Sciatic nerve (tissue), 2 donors: Measurements from ENCODE around the gene SBSN. TPM values are rescaled to one million over a fixed set of nuclear protein-coding genes. Genes with fewer than 3 reads are reported as not detected.

Source experiments
- ATAC-seq: fragments of 200-7000 bp; cut with Tn5 transposase; one replicate; pipeline ENCODE4 v1.9.1; 2020; ENCODE audit warnings: mild to moderate bottlenecking, moderate library complexity
- DNase-seq: peaks from one replicate; pipeline ENCODE4 v3.0.0-alpha.2; 2020; ENCODE audit warnings: low spot score
- intact Hi-C: fragments of 100-400 bp; cut with DNase I; formaldehyde crosslinking; loops from one replicate; pipeline ENCODE4 v1.14.2; 2022
- total RNA-seq: library from RNA; stranded (reverse); fragmentation: NEBNext Ultra II Directional; extraction: Animal tissue kit (Norgen Biotek cat#: 25700); gene quantifications from one replicate; pipeline ENCODE4 v1.2.1, GENCODE V29; 2021
- donor health status: DM: no; HTN: no; CAD: no.
- donor health status: DM: no; HTN: no; CAD: no.

The SBSN gene
- total RNA-seq, 1 donor from 2014 or later: not detected

GRCh38 chr19:35556846-35557538 lies 28.9 kb upstream of the SBSN start:
- no peak for ATAC-seq
- no peak for DNase-seq
- intact Hi-C loops: loop anchor here (10.0 kb wide), 1 partner anchor 1188 kb away; no protein-coding TSS in a partner anchor

- intact Hi-C loops: loop anchor here (10.0 kb wide), 1 partner anchor 1189 kb away; no protein-coding TSS in a partner anchor
- DNase-seq (no peak), ATAC-seq (no peak)
These were observed 28.0 kb upstream of the SBSN start for GRCh38 chr19:35556025-35556590.

GRCh38 chr19:35555301-35556005 lies 27.3 kb upstream of the SBSN start:
- ATAC-seq: no peak
- DNase-seq: no peak
- intact Hi-C loops: loop anchor here (10.0 kb wide), 1 partner anchor 1189 kb away; no protein-coding TSS in a partner anchor

DNA sequence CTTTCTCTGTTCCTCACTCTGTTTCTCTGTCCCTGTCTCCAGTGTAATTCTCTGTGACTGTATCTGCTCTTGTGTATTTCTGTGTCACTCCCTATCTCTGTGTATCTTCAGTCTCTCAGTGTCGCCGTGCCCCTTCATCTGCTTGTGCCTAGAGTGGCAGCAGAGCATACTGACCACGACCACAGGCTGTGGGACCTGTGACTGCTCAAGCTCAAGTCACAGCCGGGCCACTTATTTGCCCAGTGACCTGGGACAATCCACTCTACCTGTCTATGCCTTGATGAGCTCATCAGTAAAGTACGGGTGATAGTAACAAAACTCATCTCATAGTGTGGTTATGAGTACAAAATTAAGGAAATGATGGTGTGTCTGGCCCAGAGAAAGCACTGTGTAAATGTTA lies 26.0 kb upstream of the SBSN start:
- no peak for ATAC-seq
- intact Hi-C loops: loop anchor here (10.0 kb wide), 1 partner anchor 1191 kb away; no protein-coding TSS in a partner anchor
- DNase-seq: no peak

- DNase-seq (no peak), ATAC-seq (no peak)
- intact Hi-C loops: loop anchor here (10.0 kb wide), 1 partner anchor 1191 kb away; no protein-coding TSS in a partner anchor
These were observed 25.4 kb upstream of the SBSN start for GRCh38 chr19:35553385-35554000.

DNA sequence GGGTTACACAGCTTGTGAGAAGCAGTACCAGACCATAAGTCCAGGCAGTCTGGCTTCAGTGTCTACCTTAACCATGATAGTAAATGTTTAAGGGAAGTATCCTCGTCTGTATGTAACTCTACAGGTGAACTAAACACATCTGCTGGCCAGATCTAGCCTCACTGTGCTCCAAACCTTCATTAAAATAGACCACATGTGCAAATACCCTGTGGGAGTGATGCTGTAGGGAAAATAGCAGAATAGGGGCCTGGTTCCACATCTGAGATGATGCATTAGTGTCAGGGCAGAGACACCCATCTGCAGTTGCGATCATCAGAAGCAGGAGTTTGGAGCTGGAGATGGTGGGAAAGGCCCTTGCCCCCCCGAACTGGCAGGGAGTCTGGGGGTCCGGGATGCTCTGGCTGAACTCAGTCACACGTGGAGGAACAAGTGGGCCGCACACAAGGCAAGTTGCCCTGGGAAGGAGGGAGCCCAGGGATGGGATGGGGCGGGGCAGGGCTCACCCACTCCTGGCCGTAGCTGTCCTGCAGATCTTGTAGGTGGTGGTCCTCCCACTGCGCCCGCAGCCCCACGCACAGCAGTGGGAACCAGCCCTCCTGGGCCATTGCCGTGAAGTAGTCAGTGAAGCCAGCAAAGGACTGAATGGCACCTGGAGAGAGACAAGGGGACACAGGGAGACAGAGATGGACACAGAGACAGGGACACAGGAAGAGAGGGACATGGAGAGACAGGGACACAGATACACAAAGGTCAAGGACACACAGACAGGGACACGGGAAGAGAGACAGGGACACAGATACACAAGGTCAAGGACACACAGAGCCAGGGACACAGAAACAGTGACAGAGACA lies 24.6 kb upstream of the SBSN start:
- intact Hi-C loops: loop anchor here (10.0 kb wide), 1 partner anchor 1192 kb away; no protein-coding TSS in a partner anchor
- no peak for DNase-seq
- no peak for ATAC-seq

DNA sequence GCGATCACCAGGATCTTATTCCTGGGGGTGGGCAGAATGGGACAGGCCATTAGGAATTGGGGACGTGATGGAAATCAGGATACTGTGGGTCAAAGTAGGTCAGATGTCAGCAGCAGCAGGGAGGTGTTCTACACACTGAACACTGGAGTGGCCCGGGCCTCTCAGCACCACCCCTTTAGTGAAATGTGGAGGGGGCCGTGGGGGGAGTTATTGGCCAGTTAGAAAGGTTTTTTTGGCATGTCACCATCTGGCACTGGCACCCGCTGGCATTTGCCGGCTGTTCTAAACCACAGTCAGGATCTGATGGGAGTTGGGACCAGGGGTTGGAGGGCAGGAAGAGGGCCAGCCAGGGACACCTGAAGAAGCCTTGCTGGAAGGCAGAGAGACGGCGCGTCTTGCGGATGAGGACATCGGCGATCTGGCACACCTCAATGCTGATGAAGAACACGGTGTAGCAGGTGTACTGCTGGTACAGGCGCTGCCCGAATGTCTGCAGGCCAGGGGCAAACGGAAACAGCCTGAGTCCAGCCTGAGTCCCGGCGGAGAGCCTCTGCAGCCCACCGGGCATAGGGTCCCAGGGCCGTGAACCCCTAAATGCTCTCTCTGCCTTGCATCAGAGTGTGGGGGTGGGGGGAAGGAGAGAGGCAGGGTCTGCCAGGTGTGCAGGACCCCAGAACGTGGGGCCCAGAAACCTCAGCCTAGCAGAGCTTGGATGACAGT lies 23.1 kb upstream of the SBSN start:
- DNase-seq (no peak), ATAC-seq (no peak)
- intact Hi-C loops: loop anchor here (10.0 kb wide), 1 partner anchor 1194 kb away; no protein-coding TSS in a partner anchor

- intact Hi-C loops: loop anchor here (5.0 to 10.0 kb wide), 2 partner anchors 167 to 1195 kb away; partner anchors contain the start of gene KMT2B
- ATAC-seq (no peak), DNase-seq (no peak)
These were observed 21.9 kb upstream of the SBSN start for GRCh38 chr19:35549879-35550523.

DNA sequence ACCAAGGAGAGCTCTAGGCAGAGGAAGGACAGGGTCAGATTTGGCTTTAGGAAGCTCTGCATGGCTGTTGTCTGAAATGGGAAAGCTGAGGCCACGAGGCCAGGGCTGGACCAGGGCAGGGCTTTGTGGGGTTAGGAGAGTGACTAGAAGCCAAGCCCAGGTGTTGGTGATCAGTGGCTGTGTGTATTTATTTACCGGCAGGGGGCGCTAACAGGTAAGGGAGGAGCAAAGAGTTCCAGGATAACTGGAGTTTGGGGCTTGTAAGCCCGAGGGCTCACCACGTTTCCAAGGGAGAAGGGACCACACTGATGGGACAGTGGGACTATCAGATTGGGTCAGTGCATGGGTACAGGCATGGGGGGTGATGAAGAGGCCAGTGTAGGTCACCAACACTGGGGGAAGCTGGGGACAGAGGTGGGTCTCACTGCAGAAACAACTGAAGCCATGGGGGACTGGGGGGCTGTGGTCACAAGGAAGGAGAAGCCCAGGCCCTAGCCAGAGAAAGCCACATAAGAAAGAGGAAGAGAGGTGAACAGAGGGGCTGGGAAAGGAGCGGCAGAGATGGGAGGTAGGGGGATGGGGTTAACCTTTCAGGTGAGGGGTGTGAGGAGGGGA lies 21.2 kb upstream of the SBSN start:
- intact Hi-C loops: loop anchor here (5.0 kb wide), 1 partner anchor 168 kb away; the partner anchor contains the start of gene KMT2B
- ATAC-seq: no peak
- DNase-seq: no peak

DNA sequence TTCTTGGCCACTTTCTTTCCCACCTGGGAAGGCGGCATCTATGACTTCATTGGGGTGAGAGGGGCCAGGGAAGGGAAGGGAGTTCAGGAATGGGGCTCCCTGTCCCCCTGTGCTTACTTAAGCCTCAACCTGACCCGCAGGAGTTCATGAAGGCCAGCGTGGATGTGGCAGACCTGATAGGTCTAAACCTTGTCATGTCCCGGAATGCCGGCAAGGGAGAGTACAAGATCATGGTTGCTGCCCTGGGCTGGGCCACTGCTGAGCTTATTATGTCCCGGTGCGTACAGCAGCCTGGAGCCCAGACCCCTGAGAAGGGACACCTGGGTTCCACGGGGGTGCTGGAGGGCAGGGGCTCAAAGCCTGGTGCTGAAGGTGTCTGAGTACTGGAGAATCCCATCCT lies 18.4 kb upstream of the SBSN start:
- no peak for DNase-seq
- no peak for ATAC-seq
- intact Hi-C loops: loop anchor here (5.0 kb wide), 1 partner anchor 171 kb away; the partner anchor contains the start of gene KMT2B

GRCh38 chr19:35545855-35546381 lies 17.8 kb upstream of the SBSN start:
- ATAC-seq (peak; percentile 4), DNase-seq (peak; percentile 72)
- intact Hi-C loops: loop anchor here (5.0 kb wide), 1 partner anchor 171 kb away; the partner anchor contains the start of gene KMT2B

- intact Hi-C loops: loop anchor here (5.0 kb wide), 1 partner anchor 172 kb away; the partner anchor contains the start of gene KMT2B
- DNase-seq: peak; percentile 95
- ATAC-seq: peak; percentile 99
These were observed 17.1 kb upstream of the SBSN start, which contains the start of gene TMEM147 for GRCh38 chr19:35545001-35545854. Gene TMEM147, plus strand, starts transcription at chr19:35545626. Its CDS starts 114 bp downstream, at chr19:35545740.

GRCh38 chr19:35544110-35544802 lies 16.1 kb upstream of the SBSN start:
- intact Hi-C loops: no loop called here
- DNase-seq (no peak), ATAC-seq (no peak)

DNA sequence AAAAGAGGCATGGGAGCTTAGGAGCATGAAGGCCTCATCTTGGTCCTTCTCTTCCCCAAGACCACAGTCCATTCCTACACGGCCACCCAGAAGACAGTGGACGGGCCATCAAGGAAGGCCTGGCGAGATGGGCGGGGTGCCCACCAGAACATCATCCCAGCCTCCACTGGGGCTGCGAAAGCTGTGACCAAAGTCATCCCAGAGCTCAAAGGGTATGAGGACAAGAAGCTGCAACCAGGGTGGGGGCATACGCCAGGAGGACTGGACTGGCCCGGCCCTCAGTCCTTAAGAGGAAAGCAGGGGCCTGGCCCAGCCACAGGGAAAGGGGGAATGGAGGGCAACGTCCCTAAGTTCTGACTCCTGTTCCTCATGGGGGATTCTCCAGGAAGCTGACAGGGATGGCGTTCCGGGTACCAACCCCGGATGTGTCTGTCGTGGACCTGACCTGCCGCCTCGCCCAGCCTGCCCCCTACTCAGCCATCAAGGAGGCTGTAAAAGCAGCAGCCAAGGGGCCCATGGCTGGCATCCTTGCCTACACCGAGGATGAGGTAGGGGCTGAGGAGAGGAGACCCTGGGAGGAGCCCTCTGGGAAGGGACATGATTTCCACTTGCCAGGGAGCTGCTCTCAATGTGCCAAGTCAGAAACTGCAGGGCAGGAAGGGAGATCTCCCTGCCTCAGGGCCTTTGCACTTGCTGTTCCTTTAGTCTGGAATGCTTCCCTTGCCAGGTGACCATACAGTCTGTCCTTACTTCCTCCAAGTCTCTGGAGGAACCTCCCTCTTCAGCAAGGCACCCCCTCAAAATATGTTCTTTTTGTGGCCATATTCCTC lies 15.4 kb upstream of the SBSN start:
- intact Hi-C loops: no loop called here
- no peak for DNase-seq
- no peak for ATAC-seq
